ENCODE measurements around the gene ERFL.
"Not testable (repeated sequence)": the region's sequence is repeated elsewhere in the genome, so short reads cannot be mapped to it uniquely, and the experiment has no call there.

ERFL gene

DNA sequence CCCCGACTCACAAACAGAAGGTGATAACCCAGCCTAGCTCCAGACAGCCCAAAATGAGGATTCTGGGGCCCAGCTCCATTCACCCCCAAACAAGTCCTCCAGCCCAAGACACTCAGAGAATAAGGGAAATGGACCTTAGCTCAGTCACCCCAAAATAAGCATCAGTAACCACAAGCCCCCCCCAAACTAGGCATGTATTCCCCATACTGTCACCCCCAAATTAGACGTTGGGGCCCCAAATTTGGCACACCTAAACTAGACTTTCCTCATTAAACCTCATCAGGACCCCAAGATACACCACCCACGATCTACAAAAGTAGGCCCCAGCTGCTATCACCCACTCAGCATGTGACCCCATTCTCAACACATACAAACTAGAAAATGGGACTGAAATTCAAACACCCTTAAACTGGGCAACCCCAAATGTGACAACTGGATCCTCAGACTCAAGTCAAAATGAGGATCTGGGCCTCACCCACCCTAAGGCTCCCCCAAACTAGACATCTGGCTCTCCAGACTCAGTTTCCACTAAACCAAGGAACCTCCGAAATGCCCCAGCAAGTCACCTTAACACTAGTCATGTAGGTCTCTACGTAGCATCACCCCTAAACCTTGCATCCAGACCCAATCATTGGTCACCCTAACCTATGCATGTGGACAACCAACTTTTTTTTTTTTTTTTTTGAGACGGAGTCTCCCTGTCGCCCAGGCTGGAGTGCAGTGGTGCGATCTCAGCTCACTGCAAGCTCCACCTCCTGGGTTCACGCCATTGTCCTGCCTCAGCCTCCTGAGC is 13.4 kb upstream of the ERFL start:
- DNase-seq (ENCODE audit: low spot score) = no peak

DNA sequence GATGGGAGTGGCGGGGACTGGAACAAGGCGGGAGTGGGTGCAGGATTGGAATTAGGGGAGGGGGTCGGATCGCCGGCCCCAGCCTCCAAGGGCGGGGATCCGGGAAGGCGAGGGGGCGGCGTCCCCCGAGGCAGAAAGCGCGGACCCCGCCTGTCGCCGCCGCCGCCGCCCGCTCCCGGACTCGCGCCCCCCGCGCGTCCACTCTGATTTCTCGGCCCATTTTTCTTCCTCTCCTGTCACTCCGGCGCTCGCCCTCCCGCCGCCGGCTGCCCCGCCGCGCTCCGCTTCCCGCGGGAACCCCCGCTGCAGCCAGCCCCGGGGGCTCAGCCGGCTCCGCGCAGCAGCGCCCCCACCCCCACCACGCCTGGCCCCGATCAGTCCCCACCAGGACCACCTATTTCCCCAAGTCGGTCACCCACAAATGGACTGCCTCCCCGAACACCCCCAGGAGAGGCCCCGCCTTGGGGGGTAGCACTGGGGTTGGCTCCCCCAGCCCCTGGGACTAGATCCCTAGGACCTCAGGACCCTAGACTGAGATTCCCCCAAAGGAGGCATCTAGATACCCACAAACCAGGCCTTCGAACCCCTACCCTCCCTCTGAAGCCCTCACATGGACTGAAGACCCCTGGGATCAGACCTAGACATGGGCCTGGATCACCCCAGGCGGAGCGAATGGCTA is 12.6 kb upstream of the ERFL start:
- DNase-seq (ENCODE audit: low spot score) = no peak

DNA sequence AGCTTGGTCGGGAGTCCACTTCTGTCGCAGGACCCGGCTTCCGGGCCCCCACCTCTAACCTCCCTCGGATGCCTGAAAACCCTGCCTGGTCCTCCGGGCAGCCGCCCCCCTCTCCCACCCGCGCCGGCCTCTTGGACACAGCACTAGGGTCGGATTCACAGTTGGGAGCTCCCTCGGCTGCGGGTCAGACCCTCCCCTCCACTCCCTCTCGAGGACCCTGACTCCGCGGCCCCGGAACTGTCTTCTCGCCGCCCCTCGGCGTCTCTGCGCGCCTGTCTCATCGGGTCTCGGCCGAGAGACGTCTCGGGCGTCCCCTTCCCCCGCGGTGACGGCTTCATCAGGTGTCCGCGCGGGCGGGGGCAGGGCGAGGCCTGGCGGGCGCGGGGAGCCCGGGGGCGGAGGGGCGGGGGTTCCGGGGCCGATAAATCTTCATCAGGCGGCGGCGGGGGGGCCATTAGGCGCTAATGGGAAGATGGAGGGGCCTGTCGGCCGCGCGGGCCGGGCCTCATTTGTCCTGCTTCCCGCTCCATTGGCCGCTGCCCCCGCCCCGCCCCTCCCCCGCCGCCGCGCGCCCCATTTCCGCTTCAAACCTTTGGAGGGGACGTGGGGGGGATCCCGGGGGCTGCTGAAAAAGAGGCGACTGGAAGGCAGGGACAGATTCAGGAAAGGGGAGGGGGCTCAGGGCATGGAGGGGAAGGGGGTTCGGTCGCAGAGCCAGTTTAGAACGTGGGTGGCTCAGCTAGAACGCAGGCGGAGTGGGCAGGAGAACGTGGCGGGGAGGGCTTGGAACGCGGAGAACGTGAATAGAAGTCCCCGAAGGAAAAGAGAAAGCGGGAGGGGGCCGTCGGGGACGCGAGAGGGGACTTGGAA is 11.8 kb upstream of the ERFL start:
- DNase-seq (ENCODE audit: low spot score) = no peak

DNA sequence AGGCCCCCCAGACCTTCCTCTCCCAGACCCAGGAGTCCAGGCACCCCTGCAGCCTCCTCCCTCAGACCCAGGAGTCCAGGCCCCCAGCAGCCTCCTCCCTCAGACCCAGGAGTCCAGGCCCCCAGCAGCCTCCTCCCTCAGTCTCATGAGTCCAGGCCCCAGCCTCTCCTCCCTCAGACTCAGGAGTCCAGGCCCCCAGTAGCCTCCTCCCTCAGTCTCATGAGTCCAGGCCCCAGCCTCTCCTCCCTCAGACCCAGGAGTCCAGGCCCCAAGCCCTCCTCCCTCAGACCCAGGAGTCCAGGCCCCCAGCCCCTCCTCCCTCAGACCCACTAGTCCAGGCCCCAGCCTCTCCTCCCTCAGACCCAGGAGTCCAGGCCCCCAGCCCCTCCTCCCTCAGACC is 11.0 kb upstream of the ERFL start:
- DNase-seq (ENCODE audit: low spot score) = not testable (repeated sequence)

DNA sequence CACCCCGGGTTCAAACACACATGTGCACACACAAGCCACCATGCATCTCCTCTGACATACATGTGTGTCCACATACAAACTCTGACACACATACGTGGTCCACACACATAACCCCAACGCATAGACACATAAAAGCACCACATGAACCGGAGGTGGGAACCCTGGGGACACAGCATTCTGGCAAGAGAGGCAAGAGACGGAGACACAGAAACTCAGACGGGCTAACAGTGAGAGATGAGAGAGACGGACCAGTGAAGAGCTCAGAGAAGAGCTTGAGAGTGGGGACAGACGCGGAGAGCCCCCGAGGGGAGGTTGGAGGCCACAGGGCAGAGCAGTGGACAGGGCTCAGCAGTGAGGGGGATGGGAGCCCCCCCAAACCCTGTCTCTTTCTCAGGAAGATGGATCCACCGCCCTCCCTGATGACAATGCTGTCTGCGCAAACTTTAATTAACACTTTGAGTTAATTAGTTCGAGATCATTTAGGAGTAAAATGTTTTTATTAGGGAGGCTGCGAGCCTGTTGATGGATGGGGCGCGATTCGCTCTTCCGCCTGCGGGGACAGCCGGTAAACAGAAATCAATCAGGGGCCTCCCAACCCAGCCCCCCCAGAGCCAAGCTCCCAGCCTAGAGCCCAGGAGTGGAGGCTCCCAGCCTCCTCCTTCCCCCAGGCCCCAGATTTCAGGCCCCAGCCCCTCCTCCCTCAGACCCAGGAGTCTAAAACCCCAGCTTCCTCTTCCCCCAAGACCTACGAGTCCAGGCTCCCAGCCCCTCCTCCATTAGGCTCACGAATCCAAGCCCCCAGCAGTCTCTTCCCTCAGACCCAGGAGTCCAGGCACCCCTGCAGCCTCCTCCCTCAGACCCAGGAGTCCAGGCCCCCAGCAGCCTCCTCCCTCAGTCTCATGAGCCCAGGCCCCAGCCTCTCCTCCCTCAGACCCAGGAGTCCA is 9.5 kb upstream of the ERFL start:
- DNase-seq (ENCODE audit: low spot score) = no peak

DNA sequence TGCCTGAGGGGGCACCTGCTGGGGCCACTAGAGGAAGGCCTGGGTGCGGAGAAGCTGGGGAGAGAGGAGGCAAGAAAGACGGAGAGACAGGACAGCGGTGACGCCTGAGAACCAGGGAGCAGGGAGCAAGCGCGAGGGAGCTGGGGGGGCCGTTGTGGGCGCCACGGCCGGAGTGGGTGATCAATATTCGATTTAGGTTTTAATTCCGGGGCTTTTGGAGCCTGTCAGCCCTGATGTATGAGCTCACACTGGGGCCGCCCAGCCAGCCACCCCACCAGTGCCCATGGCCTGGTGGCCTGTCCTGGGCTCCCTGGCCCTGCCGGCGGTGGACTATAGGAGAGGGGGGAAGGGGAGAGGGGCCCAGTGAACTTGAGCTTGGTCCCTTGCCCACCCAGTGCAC is 8.7 kb upstream of the ERFL start:
- no peak for DNase-seq (ENCODE audit: low spot score)

DNA sequence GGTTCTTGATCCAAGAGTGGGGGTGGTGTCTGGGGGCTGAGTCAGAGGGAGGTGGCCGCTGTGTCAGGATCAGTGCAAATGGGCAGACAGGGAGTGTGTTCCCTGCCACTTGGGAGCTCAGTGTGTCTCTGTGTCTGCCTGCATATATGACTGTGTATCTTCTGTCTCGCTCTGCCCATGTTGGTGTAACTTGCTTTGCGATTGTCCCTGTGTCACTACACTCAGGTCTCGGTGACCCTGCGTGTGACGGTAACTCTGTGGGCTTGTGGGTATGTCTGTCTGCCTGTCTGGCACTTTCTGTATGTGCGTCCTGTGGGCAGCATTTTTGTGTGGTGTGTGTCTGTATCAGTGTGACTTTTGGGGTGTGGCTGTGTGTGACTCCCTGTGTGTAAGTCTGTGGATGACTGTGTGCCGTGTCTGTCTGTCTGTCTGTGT is 8.2 kb upstream of the ERFL start:
- no peak for DNase-seq (ENCODE audit: low spot score)

DNA sequence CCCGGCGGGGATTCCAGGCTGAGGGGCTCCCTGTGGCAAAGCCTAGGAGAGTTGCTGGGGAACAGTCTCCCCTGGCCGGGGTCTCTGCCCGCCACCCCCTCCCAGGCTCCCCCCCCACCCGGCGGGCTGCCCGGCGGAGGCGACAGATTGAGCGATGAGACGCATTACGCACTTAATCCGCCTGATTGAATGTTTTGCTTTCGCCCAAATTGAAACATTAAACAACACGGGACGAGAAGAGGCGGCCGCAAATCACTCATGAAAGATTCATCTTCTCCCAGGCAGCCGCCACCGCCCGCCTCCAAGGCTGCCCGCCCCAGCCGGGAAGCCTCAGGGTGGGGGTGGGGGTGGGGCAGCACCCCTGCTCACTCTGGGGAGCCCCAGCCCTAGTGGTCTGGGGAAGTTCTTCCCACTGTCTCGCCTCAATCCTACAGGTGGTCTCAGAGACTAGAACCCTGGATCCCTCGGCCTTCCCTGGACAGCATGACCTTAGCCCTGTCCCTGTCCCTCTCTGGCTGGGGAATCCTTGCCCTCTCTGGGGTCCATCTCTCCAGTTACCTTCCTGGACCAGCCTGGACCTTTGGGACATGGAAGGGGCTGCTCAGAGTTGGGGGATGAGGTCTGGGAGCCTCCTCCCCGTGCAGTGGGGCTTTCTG is 7.6 kb upstream of the ERFL start:
- DNase-seq (ENCODE audit: low spot score) = no peak

DNA sequence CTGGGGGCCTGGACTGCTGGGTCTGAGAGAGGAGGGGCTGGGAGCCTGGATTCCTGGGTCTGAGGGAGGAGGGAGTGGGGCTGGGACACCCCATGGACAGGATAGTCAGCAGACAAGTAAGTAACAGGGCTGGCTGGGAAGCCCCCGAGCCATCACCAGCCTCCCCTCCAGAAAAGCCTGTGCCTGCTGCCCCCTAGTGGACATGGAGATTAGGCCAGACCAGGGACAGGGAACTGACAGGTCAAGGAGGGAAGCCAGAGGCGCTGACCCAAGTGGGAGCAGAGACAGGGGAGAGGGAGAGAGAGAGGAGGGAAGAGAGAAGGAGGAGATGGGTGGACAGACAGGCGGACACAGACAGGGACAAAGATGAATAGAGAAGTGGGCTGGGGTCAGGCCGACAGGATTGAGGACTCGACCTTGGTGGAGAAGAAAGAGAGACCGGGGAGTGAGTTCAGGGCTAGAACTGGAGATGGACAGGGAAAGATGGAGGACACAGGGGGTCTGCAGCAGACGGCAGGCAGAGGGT is 6.7 kb upstream of the ERFL start:
- DNase-seq (ENCODE audit: low spot score) = peak; percentile 97

DNA sequence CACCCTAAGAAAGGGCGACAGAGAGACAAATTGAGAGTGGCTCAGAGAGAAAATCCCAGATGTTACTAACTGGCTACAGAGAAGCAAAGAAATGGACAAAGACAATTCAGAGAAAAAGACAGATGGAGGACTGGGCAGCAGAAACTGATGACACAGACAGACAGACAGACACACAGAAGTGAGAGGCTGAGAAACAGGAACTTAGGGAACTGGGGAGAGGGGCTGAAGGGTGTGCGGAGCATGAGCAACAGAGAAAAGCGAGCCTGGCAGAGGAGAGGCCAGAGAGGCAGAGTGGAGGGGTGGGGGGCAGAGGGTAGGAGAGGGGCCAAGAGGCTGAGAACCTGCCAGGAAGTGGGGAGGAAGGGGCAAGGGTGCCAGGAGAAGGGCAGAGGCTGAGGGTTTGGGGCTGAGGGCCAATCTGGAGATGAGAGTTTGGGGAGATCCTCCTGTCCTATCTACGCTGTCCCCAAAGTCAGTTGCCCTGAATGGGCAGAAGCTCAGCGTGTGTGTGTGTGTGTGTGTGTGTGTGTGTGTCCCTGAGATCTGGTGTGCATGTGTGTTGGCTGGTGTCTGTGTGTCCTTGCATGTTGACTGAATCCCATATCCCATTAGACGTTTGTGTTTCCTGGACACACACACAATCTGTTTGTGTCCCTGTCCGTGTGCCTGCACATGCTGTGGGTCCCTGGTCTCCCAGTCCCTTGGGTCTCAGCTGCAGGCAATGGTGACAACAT is 5.6 kb upstream of the ERFL start:
- no peak for DNase-seq (ENCODE audit: low spot score)

DNA sequence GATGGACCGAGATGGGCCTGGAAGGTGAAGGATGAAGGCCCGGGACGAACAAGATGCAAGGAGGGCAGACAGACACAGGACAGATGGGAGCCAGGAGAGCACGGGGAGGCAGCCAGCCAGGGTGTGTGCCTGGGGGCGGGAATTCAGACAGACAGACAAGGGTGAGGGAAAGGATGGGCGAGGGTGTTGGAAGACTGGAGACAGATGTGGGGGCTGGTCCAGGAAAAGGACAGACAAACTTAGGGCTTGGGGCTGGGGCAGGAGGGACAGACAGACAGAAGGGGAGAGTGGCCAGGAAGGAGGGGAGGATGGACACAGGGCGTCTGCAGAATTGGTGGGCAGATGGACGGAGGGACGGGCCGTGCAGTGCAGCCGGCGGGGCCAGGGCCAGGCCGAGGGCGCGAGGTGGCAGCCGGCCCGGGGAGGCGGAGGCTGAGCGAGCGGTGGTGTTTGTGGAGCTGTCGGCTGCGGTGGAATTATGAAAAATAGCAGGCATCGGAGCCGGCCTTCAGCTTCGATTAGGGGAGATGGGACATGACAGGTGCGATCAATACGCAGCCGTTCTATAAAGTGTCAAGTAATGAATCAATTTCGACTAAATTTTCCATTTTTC is 4.6 kb upstream of the ERFL start:
- DNase-seq (ENCODE audit: low spot score) = no peak

DNA sequence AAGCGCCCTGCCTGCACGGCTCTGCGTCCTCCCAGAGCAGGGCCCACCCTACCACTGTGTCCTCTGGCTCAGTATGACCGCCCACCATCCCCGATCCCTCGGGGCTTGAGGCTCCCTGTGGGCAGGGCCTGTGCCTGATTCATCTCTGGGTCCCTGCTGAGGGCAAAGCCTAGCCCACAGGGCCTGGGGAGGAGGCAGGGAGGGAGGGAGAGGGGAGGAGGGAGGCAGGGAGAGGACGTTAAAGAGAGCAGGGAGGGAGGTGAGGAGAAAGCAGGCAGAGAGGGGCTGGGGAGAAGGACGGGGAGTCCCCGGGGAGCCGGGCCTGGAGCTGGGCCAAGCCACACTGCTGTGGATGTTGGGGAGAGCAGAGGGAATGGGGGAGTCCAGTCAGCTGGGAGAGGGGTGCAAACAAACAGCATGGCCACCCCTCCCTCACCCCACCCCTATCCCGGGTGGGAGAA is 4.0 kb upstream of the ERFL start:
- DNase-seq (ENCODE audit: low spot score) = no peak

DNA sequence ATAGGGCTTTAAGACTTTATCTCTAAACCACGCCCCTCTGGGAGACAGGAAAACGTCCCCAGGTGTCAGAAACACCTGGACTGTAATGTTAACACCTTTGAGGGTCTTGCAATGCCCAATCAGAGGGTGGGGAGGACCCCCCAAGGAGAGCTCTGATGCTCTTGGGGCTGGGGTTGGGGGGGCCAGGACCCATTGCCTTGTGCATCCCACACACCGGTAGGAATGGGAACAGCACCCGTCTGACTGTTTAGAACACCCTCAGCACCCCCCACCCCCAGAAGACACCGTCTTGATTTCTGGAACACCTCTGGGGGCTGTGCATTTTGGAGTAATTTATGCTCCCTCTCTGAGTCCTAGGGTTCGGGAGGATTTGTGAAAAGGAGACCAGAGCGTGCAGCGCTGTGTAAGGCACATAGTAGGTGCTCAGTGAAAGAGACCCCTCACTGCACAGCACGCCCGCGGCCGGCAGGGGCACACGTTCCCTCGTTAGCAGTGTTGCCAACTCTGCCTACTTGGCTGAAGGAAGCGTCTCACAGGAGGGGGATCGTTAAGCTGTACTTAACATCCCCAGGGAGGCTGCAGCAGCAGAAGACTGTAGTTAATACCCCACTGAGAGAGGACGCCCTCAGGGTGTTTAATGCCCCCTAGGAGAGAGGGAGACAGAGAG is 2.8 kb upstream of the ERFL start:
- no peak for DNase-seq (ENCODE audit: low spot score)

DNA sequence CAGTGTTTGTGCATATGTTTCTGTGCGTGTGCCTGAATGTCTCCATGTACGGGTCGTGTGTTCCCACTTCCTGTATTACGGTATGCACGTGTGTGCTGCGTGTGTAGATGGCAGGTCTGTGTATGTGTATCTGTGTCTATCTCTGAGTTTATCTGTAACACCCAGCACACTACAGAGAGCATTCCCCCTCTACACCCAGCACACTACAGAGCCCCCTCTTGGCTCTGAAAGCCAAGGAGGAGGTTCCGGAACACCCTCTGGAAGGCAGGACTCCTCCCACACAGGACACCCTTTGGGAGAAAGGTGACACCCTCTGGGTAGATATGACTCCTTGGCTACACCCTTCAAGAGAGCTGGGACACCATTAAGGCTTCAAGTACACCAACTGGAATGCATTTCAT is 2.1 kb upstream of the ERFL start:
- DNase-seq (ENCODE audit: low spot score) = no peak

DNA sequence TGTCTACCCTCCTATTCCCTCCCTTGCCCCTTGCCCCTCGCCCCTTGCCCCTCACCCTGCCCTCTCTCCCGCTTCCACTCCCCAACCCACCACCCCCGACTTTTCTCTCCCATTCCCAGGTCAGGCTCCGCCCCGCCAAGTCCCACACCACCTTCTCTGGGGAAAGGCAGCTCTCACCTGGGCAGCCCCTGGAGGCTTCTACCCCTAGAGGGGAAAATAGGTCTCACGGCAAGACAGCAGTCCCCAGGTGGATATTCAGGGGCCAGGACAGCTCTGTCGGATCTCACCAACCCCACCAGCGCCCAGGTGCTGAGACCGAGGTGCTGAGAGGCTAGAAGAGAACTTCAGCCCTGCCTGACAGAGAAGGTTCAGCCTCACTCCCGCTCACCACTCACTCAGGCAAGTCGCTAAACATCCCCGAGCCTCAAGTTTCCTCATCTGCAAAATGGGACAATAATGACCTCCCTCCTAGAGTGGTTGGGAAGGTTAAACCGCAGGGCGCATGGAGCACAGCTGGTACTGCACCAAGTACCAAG is 1.4 kb upstream of the ERFL start:
- no peak for DNase-seq (ENCODE audit: low spot score)

DNA sequence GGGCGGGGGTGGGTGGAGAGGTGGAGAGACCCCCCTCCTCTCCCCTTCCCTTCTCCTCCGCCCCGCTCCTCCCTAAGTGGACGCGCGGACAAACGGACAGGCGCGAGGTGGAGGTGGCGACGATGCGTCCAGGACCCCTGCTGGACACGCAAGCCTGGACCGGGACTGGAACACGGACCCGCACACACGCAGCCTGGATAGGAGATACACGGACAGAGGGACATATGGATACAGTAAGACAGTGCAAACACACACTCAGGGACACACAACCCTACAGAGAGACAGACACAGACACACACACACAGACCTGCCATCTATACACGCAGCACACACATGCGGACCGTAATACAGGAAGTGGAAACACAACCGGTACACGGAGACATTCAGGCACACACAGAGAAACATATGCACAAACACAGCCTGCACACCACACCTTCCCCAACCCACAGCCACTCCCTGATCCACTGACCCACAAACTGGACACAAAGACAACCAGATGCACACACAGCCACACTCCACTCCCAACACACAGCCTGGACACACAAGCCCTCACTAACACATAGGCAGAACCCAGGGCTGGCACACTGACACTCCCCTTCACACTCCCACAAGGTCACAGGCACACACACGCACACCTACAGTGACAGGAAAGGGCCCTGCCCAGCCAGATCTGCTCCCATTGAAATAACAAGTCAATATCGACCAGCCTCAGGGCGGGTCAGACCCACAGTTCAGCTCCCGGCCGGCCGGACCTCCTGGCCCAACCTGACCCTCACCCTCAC is 696 bp upstream of the ERFL start:
- no peak for DNase-seq (ENCODE audit: low spot score)

DNA sequence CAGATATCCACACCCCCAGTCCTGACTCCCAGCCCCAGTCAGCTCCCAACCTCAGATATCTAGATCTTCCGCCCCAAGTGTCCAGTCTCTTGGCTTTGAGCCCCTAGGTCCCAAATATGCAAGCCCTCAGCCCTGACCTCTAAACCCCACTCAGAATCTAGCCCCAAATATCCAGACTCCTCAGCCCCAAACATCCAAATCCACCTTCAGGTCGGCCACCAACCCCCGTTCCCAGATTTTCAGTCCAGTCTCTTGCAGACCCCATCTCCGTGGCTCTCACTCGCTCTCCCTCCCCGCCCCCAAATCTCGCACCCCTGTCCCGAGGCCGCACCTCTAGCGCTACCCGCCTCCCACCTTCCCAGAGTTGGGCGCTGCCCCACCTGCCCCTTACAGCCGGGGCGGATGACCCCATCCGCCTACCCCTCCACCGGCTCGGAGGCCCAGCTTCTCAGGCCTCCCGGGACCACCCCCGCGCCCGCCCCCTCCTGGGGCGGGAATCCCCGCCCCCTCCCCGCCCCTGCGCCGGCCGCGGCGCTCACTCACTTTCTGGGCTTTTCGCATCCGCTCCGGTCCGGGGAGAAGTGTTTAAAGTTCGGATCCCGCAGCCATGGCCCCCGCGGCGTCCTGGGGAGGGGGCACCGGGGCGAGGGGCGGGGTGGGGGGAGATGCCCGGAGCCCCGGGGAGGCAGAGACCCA is 604 bp downstream of the ERFL start:
- DNase-seq (ENCODE audit: low spot score) = peak; percentile 79
